NCI-H1092 treated with DMSO at 0.1 percent for 48 hours (cell line): ENCODE results near the gene MBD6.
"Not testable (repeated sequence)": the region's sequence is repeated elsewhere in the genome, so short reads cannot be mapped to it uniquely, and the experiment has no call there.

Source experiments
- DNase-seq: peaks from one replicate; lab custom pipeline; 2025; lab: John Stamatoyannopoulos, UW

MBD6 gene

DNA sequence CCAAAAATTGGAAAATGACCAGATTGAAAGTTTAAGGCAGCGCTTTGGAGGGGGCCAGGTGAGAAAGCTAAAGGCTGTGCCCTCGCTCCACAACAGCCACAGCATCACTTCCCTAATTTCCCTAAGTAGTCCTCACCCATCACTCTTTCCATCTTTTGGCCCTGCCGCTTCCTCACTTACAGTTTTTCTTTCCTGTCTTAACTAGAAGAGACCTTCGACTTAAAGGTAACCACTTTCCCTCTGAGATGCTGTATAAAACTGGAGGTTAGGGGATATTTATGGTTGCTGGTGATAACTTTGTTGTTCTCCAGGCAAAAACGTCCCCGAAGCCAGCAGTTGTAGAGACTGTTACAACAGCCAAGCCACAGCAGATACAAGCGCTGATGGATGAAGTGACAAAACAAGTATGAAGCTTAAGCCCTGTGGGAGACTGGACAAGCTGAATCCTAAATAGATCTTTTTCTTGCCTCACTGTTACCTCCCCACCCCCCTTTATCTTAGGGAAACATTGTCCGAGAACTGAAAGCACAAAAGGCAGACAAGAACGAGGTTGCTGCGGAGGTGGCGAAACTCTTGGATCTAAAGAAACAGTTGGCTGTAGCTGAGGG lies 6.6 kb upstream of the MBD6 start:
- no peak for DNase-seq

DNA sequence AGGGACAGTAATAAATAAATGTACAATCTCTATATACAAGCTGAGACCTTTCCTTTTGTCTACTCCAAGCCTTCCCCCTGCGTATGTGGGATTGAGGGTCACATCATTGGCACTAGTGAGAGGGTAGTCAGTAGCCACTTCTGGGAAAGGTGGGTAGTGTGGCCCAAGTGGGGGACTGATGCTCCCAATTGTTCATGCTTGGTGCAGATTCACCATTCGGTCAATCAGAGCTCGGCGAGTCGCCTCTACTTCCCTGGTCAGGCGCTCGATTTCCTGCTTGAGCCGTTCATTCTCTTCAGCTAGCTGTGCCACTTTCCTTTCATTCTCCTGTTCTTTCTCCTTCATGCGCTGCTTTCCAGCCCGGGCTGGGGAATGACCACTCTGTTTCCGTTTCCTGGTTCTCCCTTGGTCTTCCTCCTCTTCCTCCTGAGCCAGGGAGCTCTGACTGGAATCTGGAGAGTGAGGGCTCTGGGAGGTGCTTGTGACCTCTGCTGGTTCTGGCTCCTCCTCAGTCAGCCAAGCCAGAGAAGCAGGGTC lies 5.9 kb upstream of the MBD6 start:
- no peak for DNase-seq

DNA sequence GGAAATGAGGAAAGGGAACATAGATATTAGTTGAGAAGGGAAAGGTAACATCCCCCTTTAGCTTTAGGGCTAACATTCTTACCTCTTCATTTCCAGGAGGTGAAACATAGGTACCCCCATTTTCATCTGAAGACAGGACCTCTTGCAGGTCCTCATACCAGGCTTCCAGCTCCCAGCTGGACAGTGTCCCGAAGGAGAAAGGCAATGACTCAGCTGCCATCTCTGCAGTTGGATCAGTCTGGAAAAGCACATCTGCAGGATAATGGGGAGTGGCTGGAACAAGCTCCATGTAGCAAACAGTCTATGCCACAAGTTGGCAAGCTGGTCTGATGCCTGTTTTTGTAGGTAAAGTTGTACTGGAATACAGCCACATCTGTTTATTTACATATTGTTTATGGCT lies 5.4 kb upstream of the MBD6 start:
- DNase-seq, result no peak

DNA sequence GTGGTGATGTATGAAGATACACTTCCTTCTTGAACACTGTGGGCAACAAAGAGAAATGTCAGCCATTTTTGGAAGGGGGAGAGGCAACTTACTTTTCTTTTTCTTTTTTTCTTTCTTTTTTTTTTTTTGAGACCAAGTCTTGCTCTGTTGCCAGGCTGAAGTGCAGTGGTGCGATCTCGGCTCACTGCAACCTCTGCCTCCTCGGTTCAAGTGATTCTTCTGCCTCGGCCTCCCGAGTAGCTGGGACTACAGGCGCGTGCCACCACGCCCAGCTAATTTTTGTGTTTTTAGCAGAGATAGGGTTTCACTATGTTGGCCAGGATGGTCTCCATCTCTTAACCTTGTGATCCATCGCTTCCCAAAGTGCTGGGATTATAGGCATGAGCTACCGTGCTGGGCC lies 4.9 kb upstream of the MBD6 start:
- not testable (repeated sequence) for DNase-seq

DNA sequence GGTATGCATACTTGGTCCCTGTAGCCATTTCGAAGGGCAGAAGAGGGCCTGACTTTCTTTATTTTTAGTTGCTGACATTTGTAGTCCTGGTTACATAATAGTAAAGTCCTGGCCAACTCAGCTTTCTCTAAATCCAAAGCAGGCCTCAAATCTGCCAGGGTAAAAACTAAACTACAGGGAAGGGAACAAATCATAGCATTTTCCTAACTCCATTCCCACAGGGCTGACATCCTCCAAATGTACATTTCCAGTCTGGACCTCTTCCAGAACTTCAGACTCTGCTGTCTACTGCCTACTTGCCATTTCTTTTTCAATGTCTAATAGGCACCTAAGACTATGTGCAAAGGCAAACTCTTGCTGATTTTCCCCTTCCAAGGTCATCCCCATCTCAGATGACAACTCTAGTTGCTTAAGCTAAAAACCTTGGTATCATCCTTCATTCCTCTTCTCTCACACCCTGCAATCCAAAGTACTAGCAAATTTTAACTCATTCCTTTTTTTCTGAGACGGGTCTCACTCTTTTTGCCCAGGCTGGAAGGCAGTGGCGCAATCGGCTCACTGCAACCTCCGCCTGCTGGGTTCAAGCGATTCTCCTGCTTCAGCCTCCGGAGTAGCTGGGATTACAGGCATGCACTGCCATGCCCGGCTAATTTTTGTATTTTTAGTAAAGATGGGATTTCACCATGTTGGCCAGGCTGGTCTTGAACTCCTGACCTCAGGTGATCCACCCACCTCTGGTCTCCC lies 4.3 kb upstream of the MBD6 start:
- DNase-seq, result no peak

DNA sequence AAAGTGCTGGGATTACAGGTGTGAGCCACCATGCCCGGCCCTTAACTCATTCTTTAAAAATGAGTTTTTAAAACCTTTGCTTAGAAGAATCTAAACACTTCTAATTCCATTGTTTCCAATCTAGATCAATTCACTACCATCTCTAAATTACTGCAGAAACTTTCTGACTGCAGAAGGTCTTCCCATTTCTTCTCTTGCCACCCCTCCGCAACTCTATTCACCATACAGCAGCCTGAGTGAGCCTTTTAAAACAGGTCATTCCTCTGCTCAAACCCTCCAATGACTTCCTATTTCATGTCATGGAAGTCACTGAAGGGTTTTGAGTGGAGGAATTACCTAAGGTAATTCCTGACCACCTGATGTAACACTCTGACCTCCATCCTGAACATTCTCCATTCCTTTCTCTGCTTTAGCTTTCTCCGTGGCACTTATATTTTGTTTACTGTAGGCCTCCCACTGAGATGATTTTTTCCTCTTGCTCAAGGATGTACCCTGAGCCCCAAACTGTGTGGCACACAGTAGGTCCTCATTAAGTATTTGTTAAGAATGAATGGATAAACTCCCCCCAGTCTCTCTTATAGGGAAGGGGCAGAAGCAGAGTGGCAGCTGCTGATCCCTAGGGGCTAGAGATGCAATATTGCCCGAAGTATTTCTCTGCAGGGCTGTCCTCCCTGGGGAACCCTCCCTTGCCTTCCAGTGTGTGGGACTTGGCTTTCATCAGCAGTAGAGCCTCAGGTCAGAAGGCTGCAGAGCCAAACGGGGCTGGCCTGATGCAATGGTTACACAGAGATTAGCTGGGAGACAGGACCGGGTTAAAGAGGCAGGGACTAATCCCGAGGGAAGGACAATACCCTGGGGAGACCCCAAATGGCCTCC lies 3.5 kb upstream of the MBD6 start:
- no peak for DNase-seq

DNA sequence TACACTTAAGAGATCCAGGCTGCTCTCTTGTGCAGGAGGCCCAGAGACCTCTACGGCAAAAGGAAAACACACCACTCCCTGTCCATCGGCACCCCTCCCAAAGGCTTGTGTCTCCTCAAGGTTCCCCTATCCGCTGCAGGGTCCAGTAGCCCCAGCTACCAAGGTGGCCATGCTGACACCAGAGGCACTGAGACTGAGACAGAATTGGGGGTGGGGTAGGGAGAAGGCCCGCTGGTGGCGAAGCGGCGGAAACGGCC lies 2.9 kb upstream of the MBD6 start:
- peak; percentile 19 for DNase-seq

DNA sequence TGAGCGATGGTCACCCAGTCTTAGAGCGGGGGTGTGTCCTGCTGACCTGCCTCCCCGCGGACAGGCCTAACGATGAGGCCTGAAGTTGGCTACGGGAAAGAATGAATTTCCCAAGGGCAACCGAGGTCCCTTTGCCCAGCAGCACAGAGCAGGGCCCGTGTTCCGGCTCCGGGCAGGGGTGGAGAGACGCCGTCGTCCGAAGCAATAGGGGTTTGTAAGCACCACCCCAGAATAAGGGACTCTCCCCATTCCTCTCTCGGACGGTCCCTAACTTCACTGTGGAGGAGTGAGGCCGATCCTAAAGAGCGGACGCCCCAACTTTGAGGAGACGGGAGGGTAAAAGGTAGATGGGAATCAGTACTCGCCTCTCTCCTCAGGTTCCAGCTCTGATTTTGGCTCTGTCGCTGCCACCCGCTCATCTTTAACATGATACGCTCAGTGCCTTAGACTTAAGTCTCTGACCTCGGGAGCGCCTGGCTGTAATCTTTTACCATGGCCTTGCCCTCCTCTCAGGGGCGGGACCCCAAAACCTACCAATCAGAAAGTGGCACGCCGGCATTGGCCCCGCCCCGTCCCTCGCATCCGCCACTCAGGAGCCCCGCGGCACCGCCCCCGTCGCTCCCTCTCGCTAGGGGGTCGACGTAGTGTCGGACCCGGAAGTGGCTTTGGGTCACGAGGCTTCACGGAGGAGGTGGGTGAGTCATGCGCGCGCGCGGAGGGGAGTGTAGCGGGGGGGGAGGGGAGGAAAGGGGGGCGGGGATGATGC lies 2.4 kb upstream of the MBD6 start, which contains the start of gene DDIT3:
TSS of gene DDIT3 (minus strand) at position 462 of the 766 bp plus-strand sequence. CDS start 3,108 bp downstream, outside the sequence.
- peak; percentile 96 for DNase-seq

DNA sequence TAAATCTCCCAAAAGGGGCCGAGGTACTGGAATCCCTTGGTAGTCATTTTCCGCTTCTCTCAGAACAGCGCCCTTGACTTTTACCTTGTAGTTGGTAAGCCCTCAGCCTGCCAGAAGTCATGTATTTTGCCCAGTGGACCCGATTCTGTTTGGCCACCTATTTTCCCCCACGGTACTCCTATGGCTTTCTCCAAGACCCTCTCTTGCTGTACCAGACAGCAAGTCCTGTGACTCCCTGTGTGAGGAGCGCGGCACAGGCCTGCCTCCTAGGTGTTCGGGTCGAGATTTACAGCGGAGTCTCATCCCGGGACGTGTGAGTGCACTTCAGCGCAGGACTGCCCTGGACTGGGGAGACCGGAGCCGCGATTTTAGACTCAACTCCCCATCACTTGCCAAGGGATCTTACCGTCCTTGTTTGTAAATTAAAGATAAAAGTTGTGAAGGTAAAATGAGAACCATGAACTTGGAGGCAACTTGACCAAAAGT lies 1.1 kb upstream of the MBD6 start:
- DNase-seq, result no peak

DNA sequence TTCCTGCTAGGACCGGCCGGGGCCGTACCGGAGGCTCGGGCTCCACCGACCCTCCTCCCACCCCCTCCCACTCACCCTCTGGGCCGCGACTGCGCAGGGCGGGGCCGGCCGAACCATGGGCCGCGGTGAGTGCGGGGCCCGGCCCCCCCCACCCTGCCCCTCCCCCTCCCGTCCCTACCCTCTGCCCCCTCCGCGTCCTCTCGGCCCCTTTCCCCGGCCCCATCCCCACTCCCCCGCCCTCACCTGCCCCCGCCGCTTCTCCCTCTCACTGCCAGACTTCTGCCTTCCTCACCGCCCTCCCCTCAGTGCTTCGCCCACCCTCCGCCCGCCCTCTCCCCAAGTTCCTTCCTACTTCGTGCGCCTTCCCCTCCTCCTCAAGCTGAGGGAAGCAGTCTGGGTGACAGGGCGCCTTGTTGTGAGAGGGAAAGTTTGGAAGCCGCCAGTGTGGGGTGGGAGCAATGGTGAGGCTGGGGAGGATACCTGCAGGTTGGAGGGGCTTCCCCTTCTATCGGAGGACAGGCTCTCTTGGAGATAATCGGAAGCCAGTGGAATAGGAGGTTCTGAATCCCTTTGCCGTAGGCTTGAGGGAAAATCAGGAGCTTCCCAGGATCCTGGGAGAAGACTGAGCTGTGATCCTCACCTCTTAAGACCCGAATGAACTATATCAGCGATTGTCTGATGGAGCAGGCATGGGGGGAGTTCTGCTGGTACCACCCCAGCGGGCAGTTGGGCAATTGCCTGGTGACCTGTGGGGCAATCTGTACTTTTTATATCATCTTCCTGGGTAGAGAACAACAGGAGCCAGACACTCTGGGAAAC lies 472 bp downstream of the MBD6 start:
- no peak for DNase-seq

DNA sequence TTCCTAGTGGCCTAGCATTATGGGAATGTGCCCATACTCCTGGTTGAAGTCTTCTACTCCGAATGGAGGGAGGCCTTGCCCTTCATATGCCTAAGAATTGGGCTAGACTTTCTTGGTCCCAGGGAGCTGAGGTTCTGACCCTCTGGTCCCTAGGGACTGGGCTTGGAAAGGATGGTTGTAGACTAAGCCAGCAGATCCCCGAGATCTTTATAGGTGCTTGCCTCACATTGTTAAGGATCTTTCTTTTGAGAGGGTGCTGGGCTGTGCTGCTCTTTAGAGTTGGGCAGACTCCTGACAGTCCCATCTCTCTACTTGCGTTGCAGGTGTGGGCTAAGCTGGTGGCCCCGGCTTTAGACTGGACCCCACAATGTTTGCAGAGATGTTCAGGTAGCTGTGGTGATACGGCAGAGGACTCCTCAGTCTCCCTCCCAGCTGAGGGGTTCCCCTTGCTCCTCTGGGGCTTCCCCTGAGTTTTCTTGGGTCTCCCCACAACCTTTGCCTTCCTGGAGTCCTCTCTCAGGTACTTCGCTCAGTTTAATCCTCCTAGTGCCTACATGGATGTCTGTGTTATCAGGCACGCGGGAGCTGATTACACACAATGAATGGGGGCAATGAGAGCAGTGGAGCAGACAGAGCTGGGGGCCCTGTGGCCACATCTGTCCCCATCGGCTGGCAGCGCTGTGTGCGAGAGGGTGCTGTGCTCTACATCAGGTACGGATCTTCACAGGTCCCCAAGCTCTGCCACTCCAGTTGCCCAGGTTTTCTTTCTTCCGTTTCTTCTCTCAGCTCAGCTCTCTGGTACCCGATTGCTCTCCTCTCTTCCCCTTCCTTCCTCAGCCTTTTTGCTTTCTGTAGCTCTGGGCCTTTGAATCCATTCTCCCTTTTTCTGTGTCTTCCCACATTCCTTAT lies 1.3 kb downstream of the MBD6 start:
- DNase-seq, result no peak

DNA sequence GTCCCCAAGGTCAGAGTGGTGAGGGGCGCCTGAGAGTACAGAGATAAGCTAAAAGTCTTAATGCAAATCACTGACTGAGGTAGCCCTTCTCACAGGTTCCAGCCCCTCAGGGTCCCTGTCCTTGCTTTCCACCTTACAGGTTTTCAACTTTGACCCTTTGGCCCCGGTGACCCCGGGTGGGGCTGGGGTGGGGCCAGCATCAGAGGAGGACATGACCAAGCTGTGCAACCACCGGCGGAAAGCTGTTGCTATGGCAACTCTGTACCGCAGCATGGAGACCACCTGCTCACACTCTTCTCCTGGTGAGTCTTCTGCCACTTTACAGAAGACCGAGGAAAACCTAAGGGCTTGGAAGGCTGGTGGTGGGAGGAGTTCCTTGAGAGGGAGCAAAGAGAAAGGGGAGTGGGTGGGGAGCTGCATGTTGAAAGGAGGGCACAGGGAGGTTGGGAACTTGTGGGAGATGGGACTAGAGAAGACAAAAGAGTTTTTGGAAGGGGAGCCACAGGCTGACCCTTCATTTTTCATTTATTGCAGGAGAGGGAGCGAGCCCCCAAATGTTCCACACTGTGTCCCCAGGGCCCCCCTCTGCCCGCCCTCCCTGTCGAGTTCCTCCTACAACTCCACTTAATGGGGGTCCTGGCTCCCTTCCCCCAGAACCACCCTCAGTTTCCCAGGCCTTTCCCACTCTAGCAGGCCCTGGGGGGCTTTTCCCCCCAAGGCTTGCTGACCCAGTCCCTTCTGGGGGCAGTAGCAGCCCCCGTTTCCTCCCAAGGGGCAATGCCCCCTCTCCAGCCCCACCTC lies 2.4 kb downstream of the MBD6 start:
- no peak for DNase-seq

DNA sequence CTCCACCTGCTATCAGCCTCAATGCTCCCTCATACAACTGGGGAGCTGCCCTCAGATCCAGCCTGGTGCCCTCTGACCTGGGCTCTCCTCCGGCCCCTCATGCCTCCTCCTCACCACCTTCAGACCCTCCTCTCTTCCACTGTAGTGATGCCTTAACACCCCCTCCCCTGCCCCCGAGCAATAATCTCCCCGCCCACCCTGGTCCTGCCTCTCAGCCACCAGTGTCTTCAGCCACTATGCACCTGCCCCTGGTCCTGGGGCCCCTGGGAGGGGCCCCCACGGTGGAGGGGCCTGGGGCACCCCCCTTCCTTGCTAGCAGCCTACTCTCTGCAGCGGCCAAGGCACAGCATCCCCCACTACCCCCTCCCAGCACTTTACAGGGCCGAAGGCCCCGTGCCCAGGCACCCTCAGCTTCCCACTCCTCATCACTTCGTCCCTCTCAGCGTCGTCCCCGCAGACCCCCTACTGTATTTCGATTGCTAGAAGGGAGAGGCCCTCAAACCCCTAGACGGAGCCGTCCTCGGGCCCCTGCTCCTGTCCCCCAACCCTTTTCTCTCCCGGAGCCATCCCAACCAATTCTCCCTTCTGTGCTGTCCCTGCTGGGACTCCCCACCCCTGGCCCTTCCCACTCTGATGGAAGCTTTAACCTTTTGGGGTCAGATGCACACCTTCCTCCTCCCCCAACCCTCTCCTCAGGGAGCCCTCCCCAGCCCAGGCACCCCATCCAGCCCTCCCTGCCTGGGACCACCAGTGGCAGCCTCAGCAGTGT lies 3.2 kb downstream of the MBD6 start:
- no peak for DNase-seq

DNA sequence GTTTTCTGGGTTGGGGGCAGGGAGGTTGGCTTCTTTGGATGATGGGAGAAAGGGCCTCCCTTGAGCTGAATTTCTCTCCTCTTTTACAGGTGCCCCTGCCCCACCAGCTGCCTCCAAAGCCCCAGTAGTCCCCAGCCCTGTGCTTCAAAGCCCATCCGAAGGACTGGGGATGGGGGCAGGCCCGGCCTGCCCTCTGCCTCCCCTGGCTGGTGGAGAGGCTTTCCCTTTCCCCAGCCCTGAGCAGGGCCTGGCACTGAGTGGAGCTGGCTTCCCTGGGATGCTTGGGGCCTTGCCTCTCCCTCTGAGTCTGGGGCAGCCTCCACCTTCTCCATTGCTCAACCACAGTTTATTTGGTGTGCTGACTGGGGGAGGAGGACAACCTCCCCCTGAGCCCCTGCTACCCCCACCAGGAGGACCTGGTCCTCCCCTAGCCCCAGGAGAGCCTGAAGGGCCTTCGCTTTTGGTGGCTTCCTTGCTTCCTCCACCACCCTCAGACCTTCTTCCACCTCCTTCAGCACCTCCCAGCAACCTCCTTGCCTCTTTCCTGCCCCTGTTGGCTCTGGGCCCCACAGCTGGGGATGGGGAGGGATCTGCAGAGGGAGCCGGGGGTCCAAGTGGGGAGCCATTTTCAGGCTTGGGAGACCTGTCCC lies 4.0 kb downstream of the MBD6 start:
- no peak for DNase-seq

DNA sequence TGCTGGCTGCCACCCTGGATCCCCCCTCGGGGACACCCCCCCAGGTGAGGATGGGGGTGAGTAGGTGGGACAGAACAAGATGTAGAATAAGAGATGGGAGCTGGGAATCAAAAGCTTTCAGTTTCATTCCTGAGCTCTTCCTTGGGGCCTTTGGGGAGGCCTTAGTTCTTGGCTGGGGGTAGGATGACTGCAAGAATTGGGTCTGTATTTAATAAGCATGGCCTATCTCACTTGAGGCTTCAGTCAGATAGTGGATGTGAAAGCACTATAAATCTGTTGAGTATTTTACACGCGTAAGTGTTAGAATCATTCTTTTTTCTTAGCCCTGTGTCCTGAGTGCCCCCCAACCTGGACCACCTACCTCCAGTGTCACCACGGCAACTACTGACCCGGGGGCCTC lies 4.6 kb downstream of the MBD6 start:
- no peak for DNase-seq

DNA sequence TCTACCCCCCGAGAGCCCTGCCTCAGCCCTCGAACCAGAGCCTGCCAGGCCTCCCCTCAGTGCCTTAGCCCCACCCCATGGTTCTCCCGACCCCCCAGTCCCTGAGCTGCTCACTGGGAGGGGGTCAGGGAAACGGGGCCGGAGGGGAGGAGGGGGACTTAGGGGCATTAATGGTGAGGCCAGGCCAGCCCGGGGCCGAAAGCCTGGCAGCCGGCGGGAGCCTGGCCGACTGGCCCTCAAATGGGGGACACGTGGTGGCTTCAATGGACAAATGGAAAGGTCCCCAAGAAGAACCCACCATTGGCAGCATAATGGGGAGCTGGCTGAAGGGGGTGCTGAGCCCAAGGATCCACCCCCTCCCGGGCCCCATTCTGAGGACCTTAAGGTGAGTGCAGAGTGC lies 5.6 kb downstream of the MBD6 start:
- DNase-seq, result no peak

DNA sequence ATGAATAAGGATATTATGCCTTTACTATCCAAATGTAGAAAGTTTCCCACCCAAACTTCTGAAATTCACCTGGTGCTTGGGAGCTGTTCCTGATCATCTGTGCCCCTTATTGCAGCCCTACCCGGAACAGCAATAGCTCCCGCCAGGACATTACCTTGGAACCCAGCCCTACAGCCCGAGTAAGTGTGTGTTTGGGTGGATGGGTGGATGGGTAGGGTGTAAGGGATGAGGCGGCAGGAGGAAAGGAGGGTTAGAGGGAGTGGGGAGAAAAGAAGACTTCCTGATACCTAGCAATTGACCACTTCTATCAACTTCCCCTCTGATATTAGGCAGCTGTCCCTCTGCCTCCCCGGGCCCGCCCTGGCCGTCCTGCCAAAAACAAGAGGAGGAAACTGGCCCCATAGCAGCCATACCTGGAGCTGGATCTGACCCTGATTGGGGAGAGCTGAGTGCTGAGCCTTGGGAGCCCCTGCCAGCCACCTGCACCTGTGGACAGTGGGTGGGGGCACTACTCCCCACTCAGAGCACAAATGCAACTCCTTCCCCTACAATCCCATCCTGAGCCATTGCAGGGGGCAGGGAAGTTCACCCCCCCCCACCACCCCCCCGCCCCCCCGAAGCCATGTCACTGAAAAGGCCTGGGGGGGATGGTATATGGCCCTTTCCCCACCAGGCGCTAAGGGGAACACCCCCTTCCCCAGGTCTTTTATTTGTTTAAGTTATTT lies 6.4 kb downstream of the MBD6 start:
- DNase-seq, result no peak
